ENCODE results near the gene NPIPB8.
"Not testable (repeated sequence)": the region's sequence is repeated elsewhere in the genome, so short reads cannot be mapped to it uniquely, and the experiment has no call there.

NPIPB8 gene

GRCh38 chr16:28637765-28638164 is at the start of gene NPIPB8:
NPIPB8 (plus strand) TSS chr16:28638065; CDS start chr16:28638361, 296 bp downstream.
- H3K4me3 ChIP-seq (ENCODE audit: low read depth, low read length); DNase-seq (ENCODE audit: low read depth, low spot score); in situ Hi-C loops (cut with HindIII; ENCODE audit: low sequenced_read_pairs): not testable (repeated sequence)

GRCh38 chr16:28589069-28589468 is 48.8 kb upstream of the NPIPB8 start:
- no peak overlapping the region for H3K4me3 ChIP-seq (ENCODE audit: low read depth, low read length)
- TF ChIP-seq, protein P1, sequence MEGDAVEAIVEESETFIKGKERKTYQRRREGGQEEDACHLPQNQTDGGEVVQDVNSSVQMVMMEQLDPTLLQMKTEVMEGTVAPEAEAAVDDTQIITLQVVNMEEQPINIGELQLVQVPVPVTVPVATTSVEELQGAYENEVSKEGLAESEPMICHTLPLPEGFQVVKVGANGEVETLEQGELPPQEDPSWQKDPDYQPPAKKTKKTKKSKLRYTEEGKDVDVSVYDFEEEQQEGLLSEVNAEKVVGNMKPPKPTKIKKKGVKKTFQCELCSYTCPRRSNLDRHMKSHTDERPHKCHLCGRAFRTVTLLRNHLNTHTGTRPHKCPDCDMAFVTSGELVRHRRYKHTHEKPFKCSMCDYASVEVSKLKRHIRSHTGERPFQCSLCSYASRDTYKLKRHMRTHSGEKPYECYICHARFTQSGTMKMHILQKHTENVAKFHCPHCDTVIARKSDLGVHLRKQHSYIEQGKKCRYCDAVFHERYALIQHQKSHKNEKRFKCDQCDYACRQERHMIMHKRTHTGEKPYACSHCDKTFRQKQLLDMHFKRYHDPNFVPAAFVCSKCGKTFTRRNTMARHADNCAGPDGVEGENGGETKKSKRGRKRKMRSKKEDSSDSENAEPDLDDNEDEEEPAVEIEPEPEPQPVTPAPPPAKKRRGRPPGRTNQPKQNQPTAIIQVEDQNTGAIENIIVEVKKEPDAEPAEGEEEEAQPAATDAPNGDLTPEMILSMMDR (IDR thresholded peaks at IDR 0.05; ENCODE audit: low read depth, low read length) = no peak
- in situ Hi-C loops (cut with HindIII; ENCODE audit: low sequenced_read_pairs) = no loop called here
- DNase-seq (ENCODE audit: low read depth, low spot score) = no peak

- in situ Hi-C loops (cut with HindIII; ENCODE audit: low sequenced_read_pairs) = no loop called here
- H3K4me3 ChIP-seq (ENCODE audit: low read depth, low read length) = no peak overlapping the region
- no peak for DNase-seq (ENCODE audit: low read depth, low spot score)
- TF ChIP-seq, protein P1 (IDR thresholded peaks at IDR 0.05; ENCODE audit: low read depth, low read length) = no peak
Observed at GRCh38 chr16:28589930-28590329, 47.9 kb upstream of the NPIPB8 start.

DNA sequence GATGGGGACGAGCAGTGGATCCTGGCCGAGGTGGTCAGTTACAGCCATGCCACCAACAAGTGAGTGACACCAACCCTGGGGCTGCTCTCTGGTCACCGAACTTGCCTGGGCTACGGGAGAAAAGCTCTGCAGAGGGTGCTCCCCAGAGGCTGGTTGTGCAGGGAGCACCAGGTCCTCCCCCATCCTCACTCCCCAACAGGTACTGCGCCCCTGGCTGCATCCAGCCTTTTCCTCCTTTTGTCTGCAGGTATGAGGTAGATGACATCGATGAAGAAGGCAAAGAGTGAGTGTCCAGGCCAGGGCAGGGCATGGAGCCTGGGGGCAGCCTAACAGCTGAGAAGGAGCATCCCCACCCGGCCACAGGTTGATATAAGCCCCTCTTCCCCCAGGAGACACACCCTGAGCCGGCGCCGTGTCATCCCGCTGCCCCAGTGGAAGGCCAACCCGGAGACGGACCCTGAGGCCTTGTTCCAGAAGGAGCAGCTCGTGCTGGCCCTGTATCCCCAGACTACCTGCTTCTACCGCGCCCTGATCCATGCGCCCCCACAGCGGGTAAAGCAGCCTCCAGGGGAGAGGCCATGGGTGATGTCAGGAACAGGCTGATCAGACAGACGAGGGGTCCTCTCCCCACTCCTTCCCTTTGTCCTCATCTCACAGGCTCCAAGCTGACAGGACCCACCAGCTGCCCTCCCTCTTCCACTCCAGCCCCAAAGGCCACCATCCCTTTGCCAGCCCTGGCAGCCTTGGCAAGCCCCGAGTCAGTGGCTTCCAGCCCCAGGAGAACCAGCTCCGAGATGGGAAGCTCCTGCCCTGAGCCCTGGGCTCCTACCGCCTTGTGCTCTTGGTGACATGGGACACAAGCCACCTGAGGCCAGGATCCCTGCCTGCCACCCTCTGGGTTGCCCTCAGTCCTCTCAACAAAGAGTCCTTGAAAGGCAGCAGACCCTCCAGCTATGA is 47.2 kb upstream of the NPIPB8 start:
- H3K4me3 ChIP-seq (ENCODE audit: low read depth, low read length) = no peak overlapping the region
- TF ChIP-seq, protein P1 (IDR thresholded peaks at IDR 0.05; ENCODE audit: low read depth, low read length) = no peak
- DNase-seq (ENCODE audit: low read depth, low spot score) = no peak
- in situ Hi-C loops (cut with HindIII; ENCODE audit: low sequenced_read_pairs) = no loop called here

- H3K4me3 ChIP-seq (ENCODE audit: low read depth, low read length) = no peak overlapping the region
- in situ Hi-C loops (cut with HindIII; ENCODE audit: low sequenced_read_pairs) = no loop called here
- TF ChIP-seq, protein P1 (IDR thresholded peaks at IDR 0.05; ENCODE audit: low read depth, low read length) = no peak
- DNase-seq (ENCODE audit: low read depth, low spot score) = no peak
Observed at GRCh38 chr16:28591355-28591754, 46.5 kb upstream of the NPIPB8 start.

- in situ Hi-C loops (cut with HindIII; ENCODE audit: low sequenced_read_pairs) = no loop called here
Observed at GRCh38 chr16:28592511-28592910, 45.4 kb upstream of the NPIPB8 start.

More at GRCh38 chr16:28592511-28592910, 45.4 kb upstream of the NPIPB8 start:
- H3K4me3 ChIP-seq (ENCODE audit: low read depth, low read length) = no peak overlapping the region
- no peak for DNase-seq (ENCODE audit: low read depth, low spot score)
- TF ChIP-seq, protein P1 (IDR thresholded peaks at IDR 0.05; ENCODE audit: low read depth, low read length) = no peak

Data from astrocyte of the spinal cord (primary cell).